PFSK-1 (cell line): ENCODE measurements around the gene ALDH16A1.

Experiments
- REST ChIP-seq, 2 experiments: IDR thresholded peaks; 2 replicates each; pipeline versions ENCODE4 v1.6.1 to v1.8.0; 2011 to 2012; ENCODE audit warnings: low read depth in 2 of 2, low read length in 2 of 2, control low read depth in 1 of 2, inconsistent platforms in 1 of 2, mild to moderate bottlenecking in 1 of 2, moderate library complexity in 1 of 2; ENCODE audit not compliant: insufficient read depth in 1 of 2
- TAF1 ChIP-seq: IDR thresholded peaks from 2 replicates; pipeline ENCODE4 v1.6.1; 2012; ENCODE audit warnings: low read length, control low read depth, borderline replicate concordance; ENCODE audit not compliant: insufficient read depth

GRCh38 chr19:49427339-49427738 lies 25.7 kb upstream of the ALDH16A1 start:
- TF ChIP-seq REST (IDR thresholded peaks at IDR 0.05; ENCODE audit: insufficient read depth in 1 of 2, low read depth in 2 of 2, low read length in 2 of 2) = no peak
- TF ChIP-seq TAF1 = no peak
